HTR-8/SVneo (cell line): Measurements from ENCODE around the gene RNU6-9.
A peak's percentile ranks its signal among the peaks of the same experiment; 100 is the strongest.

ENCODE experiments used
- DNase-seq: peaks from one replicate; pipeline ENCODE4 v3.0.0; 2011; ENCODE audit warnings: low spot score, mixed read lengths; ENCODE audit not compliant: insufficient read length
- FAIRE-seq: peaks from 2 replicates; lab custom pipeline; 2011; peaks lifted over from hg19 to GRCh38; lab: Jason Lieb, UNC

Gene RNU6-9

GRCh38 chr19:896434-896833, 3.1 kb downstream of the RNU6-9 start:
- DNase-seq = no peak
- FAIRE-seq = no peak

- FAIRE-seq (no peak), DNase-seq (no peak)
These were observed 3.7 kb downstream of the RNU6-9 start for GRCh38 chr19:896999-897398.

- FAIRE-seq = no peak
- DNase-seq = no peak
These were observed 4.3 kb downstream of the RNU6-9 start for GRCh38 chr19:897442-898039.

DNA sequence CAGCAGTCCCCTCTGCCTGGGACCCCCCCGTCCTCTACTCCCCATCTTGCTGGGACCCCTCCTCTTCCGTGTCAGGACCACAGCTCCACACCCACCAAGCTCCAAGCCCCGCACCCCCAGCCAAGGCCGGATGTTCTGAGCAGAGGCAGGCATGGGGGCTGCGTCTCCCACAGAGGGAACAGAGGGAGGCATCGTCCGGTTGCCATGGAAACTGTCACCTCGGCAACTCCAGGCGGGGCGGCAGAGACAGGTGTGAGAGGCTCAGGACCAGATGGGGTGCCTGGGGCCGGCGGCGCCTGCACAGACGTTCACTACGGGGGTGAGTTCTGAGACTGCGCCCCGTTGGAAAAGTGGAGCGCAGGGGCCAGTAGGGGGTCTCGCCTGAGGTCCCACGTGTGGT, 5.4 kb downstream of the RNU6-9 start:
- DNase-seq (no peak), FAIRE-seq (no peak)

DNA sequence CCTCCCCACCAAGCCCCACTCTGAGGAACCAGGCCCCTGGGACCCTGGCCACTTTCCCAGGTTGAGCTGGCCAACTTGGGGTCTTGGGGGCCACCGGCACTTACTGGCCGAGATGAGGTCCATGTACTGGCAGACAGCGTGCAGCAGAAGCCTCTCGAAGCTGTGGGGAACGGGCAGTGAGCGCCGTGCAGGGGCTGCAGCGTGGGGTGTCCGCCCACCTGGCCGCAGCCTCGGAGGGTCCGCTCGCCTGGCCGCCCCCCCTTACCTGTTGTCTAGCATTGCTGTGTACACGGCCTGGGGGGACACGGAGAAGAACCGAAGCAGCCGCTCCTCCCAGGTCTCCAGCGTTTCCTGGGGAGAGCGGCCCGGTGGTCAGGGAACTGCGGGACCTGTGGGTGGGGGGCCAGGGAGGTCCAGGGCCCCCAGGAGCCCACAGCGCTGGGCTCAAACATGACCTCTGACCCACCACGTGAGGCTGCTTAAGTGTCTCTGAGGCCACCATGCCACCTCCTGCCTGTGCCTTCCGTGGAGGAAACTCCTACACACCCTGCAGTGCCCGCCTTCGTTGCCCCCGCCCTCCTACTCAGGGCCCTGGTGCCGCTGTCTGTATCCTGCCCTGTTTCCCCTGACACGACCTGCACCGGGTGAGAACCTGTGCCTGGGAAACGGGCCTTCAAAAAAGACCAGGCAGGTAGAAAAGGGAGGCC, 6.2 kb downstream of the RNU6-9 start:
- no peak for DNase-seq
- FAIRE-seq = no peak

- FAIRE-seq = no peak
- no peak for DNase-seq
These were observed 6.7 kb downstream of the RNU6-9 start for GRCh38 chr19:900043-900301.

GRCh38 chr19:900302-901111, 7.2 kb downstream of the RNU6-9 start:
- no peak for DNase-seq
- peak; percentile 40 for FAIRE-seq

DNA sequence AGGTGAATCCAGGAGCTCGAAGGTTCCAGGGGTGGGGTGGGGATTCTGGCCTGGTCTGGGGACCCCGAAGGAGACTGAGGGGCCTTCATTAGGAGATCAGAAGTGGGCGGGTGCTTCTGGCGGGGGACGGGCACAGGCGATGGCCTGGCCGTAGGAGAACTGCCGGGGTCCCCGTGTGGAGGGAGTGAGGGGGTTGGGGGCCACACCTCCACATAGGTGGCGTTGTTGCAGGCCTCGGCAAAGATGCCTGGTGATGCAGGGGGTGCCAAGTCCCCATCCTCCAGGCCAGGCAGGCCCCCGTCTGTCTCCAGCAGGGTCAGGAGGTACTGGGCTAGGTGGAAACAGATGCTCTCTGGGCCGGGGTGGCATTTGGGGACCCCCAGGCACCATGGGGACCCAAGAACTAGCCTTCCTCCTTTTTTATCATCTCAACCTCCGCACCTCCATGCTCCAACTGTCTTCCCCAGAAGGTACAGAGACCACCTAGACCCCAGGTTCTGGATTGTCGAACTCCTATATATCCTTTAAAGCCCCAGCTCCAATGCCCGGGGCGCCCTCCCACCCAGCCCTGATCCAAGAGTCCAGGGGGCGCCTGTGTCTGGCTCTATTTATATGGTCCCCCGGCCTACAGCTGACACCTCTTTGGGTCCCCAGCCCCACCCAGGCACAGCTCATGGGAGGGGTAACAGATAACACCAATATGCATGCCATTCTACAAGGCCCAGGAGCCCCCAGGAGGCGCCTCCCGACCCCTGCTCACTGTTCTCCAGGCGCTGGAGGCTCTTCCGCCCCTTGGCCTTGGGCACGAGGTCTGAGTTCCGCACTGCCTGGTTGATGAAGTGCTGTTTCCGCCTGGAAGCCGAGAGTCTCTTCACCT, 8.2 kb downstream of the RNU6-9 start:
- FAIRE-seq = no peak

DNA sequence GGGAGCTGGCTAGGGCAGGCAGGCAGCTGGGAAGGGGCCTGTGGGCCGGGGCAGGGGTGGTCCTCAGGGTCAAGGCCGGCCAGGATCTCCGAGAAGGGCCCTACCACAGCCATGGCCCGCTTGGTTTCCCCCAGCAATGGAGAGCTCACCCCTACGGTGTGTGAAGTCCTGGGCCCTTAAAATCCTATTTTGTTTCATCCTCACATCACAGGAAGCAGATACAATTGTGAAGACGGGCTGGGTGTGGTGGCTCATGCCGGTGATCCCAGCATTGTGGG, 8.7 kb downstream of the RNU6-9 start:
- DNase-seq (no peak), FAIRE-seq (no peak)

More for the DNA sequence above, 8.2 kb downstream of the RNU6-9 start:
- no peak for DNase-seq

DNA sequence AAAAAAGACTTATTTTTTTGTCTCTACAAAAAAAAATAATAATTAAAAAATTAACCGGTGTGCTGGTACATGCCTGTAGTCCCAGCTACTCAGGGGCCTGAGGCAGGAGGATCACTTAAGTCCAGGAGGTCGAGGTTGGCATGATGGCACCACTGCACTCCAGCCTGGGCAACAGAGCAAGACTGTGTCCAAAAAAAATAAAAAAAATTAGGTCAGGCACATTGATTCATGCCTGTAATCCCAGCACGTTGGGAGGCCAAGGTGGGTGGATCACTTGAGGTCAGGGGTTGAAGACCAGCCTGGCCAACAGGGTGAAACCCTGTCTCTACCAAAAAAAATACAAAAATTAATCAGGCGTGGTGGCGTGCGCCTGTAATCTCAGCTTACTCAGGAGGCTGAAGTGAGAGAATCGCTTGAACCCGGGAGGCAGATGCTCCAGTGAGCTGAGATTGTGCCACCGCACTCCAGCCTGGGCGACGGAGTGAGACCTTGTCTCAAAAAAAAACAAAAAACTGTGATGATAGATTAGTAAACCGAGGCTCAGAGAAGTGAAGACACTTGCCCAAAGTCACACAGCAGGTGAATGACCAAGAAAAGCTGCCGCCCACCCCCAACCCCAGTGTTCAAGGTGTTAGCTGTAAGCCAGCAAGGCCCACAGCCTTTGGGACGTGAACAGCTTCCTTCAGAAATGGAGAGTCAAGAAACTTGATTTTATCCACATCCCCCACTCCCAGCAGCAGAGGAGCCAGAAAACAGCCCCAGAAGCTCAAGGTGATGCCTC, 9.4 kb downstream of the RNU6-9 start:
- no peak for FAIRE-seq
- no peak for DNase-seq

DNA sequence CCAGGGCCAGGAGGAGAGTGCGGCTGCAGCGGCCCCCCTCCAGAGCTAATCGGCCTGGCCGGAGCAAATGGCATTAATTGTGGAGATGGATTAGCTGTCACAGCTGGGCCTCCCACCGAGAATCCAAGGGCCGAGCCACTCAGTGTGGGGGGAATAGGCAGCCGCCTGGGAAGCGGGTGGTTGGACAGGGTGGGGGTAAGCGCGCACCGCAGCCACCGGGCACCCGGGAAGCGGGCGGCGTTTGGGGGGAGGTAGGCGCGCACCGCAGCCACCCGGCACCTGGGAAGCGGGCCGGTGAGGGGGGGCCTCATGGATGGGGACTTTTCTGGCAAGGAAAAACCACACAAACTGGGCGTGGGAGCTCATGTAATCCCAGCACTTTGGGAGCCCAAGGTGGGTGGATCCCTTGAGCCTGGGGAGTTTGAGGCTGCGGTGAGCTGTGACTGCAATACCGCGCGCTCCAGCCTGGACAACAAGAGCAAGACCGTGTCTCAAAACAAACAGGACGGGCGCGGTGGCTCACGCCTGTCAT, 10.0 kb downstream of the RNU6-9 start:
- DNase-seq = no peak
- no peak for FAIRE-seq

DNA sequence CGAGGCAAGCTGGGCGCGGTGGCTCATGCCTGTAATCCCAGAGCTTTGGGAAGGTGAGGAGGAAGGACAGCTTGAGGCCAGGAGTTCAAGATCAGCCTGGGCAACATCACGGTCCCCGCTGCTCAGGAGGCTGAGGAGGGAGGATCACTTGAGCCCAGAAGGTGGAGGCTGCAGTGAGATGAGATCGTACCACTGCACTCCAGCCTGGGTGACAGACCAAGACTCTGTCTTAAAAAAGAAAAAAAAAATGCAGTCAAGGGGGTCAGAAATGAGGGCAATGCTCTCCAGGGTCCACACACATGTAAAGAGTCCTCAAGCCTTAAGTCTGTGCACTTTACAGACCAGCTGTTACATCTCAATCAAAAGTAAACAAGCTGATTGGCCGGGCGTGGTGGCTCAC, 11.3 kb downstream of the RNU6-9 start:
- DNase-seq = no peak
- FAIRE-seq = no peak

DNA sequence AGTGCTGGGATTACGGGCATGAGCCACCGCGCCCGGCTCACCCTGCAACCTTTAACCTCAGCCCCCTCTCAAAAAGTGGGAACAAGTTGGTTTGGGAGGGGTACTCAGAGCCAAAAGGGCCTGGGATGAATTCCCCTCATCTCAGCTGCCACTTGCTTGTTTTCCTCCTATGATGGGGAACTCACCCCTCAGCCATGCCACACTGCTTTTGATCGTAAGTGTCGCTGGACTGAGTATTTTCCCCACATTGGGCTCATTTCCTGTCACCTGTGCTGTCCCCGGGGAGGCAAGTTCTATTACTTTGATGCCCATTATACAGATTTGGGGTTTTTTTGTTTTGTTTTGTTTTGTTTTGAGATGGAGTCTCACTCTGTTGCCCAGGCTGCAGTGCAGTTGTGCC, 13.2 kb downstream of the RNU6-9 start:
- no peak for DNase-seq
- no peak for FAIRE-seq

GRCh38 chr19:907183-907853, 14.0 kb downstream of the RNU6-9 start:
- FAIRE-seq (no peak), DNase-seq (no peak)

DNA sequence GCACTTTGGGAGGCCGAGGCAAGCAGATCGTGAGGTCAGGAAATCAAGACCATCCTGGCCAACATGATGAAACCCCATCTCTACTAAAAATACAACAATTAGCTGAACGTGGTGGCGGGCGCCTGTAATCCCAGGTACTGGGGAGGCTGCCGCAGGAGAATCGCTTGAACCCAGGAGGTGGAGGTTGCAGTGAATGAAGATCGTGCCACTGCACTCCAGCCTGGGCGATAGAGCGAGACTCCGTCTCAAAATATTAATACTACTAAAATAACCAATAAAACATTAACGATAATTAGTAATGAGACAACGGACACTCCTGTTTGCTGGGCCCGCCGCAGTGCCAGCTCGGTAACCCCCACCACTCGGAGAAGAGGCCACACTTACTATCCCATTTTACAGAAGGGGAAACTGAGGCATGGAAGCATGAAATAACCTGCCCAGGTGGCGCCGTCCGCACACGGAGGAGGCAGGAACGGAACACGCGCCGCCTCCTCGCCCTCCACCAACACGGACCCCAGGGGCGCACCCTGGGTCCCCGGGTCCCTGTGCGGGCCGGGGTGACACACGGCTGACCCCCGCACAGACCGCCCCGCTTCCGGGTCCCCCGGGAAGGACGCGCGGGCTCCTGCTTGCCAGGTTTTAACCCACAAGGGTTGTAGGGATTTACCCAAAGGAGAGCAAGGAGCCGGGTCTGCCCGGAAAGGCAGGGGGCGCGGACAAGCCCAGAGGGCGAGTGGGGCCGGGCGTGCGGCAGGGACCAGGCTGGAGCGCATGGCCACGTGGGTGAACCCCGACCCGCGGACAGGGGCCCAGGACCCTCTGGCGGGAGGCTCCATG, 18.1 kb downstream of the RNU6-9 start:
- DNase-seq (no peak), FAIRE-seq (no peak)

DNA sequence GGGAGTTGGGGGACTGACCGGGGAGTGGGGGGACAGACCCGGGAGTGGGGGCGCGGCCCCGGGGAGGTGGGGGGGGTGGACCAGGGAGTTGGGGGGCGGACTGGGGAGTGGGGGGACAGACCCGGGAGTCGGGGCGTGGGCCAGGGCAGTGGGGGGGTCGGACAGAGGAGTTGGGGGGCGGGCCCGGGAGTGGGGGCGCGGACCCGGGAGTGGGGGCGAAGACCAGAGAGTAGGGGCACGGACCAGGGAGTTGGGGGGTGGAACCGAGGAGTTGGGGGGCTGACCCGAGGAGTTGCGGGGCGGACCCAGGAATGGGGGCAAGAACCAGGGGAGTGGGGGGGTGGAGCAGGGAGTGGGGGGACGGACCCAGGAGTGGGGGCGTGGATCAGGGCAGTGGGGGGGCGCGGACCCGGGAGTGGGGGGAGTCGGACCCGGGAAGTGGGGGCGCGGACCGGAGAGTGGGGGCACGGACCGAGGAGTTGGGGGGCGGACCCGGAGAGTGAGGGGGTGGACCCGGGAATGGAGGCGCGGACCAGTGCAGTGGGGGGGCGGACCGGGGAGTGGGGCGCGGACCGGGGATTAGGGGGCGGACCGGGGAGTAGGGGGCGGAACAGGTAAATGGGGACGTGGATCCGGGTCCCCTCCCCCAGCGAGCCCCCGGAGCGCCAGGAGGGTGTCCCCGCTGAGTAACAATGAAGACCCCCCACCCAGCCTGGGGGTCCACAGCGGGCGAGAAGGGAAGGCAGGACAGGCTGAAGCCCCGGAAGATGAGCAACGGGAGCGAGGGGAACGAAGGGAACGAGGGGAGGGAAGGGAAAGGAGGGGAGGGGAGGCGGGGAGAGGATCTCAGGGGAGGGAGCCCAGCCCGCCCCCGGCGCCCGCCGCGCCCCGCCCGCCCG, 19.1 kb downstream of the RNU6-9 start:
- FAIRE-seq = no peak
- DNase-seq = no peak

DNA sequence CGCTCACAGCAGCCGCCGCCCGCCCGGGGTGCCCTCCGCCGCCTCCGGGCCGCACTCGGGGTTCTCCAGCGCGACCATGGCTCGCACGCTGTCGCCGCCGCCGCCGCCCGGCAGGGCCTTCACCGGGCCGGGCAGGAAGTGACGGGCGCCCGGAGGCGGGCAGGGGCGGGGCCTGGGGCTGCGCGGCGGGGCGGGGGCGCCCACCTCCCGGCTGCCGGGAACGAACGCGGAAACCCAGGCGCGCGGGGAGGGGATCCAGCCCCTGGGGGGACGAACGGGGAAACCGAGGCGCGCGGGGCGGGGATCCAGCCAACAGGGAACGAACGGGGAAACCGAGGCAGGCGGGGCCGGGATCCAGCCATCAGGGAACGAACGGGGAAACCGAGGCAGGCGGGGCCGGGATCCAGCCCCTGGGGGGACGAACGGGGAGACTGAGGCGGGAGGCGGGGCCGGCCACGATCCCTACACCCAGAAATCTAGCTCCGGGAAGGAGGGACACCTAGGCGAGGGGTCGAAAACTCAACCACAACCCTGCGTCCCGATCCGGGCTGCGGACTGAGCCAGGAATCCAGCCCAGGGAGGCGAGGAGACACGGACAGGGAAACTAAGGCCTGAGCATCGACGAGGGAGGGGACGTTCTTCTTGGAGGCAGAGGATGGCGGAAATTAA, 19.9 kb downstream of the RNU6-9 start, which contains the start of gene R3HDM4:
Gene R3HDM4, minus strand, starts transcription at position 140 of the 669 bp plus-strand sequence. Its CDS starts 62 bp downstream, at position 78.
- peak; percentile 57 for FAIRE-seq
- DNase-seq = no peak
